HepG2 (cell line): Measurements from ENCODE around the gene CLPTM1. TPM values are rescaled to one million over a fixed set of nuclear protein-coding genes. Genes with fewer than 3 reads are reported as not detected.

Experiments
- ARID5B ChIP-seq: IDR thresholded peaks from 2 replicates; pipeline ENCODE4 v1.4.0; 2020; ENCODE audit warnings: mild to moderate bottlenecking, missing genetic modification reagents
- CC2D1A ChIP-seq: sonication (generic); formaldehyde crosslinking; IDR thresholded peaks from 2 replicates; pipeline ENCODE4 v1.8.1; 2023; ENCODE audit warnings: mild to moderate bottlenecking, missing genetic modification reagents
- CREBL2 ChIP-seq: sonication (generic); formaldehyde crosslinking; IDR thresholded peaks from 2 replicates; pipeline ENCODE4 v1.8.1; 2023; ENCODE audit warnings: missing genetic modification reagents, mild to moderate bottlenecking, borderline replicate concordance
- ELF1 ChIP-seq: sonication (generic); formaldehyde crosslinking; IDR thresholded peaks from 2 replicates; pipeline ENCODE4 v1.4.0; 2020; ENCODE audit warnings: missing genetic modification reagents
- GFI1 ChIP-seq: sonication (generic); formaldehyde crosslinking; IDR thresholded peaks from 2 replicates; pipeline ENCODE4 v1.5.0; 2020; ENCODE audit warnings: missing genetic modification reagents, mild to moderate bottlenecking, borderline replicate concordance
- HOMEZ ChIP-seq: IDR thresholded peaks from 2 replicates; pipeline ENCODE4 v1.6.1; 2016; ENCODE audit warnings: low read depth
- HOXA9 ChIP-seq: sonication (generic); formaldehyde crosslinking; IDR thresholded peaks from 2 replicates; pipeline ENCODE4 v1.8.1; 2022; ENCODE audit warnings: missing genetic modification reagents, mild to moderate bottlenecking, moderate library complexity, borderline replicate concordance
- MIXL1 ChIP-seq: IDR thresholded peaks from 2 replicates; pipeline ENCODE4 v1.6.1; 2016
- MXD4 ChIP-seq: IDR thresholded peaks from 2 replicates; pipeline ENCODE4 v1.6.1; 2016; ENCODE audit warnings: mild to moderate bottlenecking, missing biosample characterization, missing genetic modification reagents
- TERF1 ChIP-seq: sonication (generic); formaldehyde crosslinking; IDR thresholded peaks from 2 replicates; pipeline ENCODE4 v1.8.0; 2022; ENCODE audit warnings: mild to moderate bottlenecking, missing genetic modification reagents, moderate library complexity
- ZBTB38 ChIP-seq: sonication (generic); formaldehyde crosslinking; IDR thresholded peaks from 2 replicates; pipeline ENCODE4 v1.5.1; 2020; ENCODE audit warnings: mild to moderate bottlenecking, missing genetic modification reagents
- ZMAT5 ChIP-seq: sonication (generic); formaldehyde crosslinking; IDR thresholded peaks from 2 replicates; pipeline ENCODE4 v1.5.0; 2020; ENCODE audit warnings: mild to moderate bottlenecking, low read depth, missing genetic modification reagents, borderline replicate concordance
- ZNF12 ChIP-seq: sonication (generic); formaldehyde crosslinking; IDR thresholded peaks from 2 replicates; pipeline ENCODE4 v1.5.0; 2020; ENCODE audit warnings: missing genetic modification reagents
- ZNF160 ChIP-seq: sonication (generic); formaldehyde crosslinking; IDR thresholded peaks from 2 replicates; pipeline ENCODE4 v1.8.0; 2022; ENCODE audit warnings: mild to moderate bottlenecking, inconsistent platforms, missing genetic modification reagents
- ZNF337 ChIP-seq: sonication (generic); formaldehyde crosslinking; IDR thresholded peaks from 2 replicates; pipeline ENCODE4 v1.5.1; 2020; ENCODE audit warnings: missing genetic modification reagents, low read depth, mild to moderate bottlenecking, borderline replicate concordance
- ZNF597 ChIP-seq: sonication (generic); formaldehyde crosslinking; IDR thresholded peaks from 2 replicates; pipeline ENCODE4 v1.5.0; 2020; ENCODE audit warnings: missing genetic modification reagents
- ZNF605 ChIP-seq: sonication (generic); formaldehyde crosslinking; IDR thresholded peaks from 2 replicates; pipeline ENCODE4 v1.8.0; 2022; ENCODE audit warnings: mild to moderate bottlenecking, missing genetic modification reagents
- ZZZ3 ChIP-seq: sonication (generic); formaldehyde crosslinking; IDR thresholded peaks from 2 replicates; pipeline ENCODE4 v1.4.0; 2020; ENCODE audit warnings: missing genetic modification reagents, mild to moderate bottlenecking, borderline replicate concordance
- polyA plus RNA-seq, 8 experiments: library from polyadenylated mRNA; depleted of rRNA in 3 of 8; stranded (reverse) in 7 of 8; unstranded in 1 of 8; fragments of >200 nt; fragmentation: Illumina TruSeq in 4 of 8; extraction: Trizol in 4 of 8; gene quantifications; 2 replicates each; pipeline versions ENCODE4 v1.2.1 to v1.2.3, GENCODE V29; 2011 to 2016; ENCODE audit warnings: low read depth in 4 of 8, missing spikeins in 1 of 8, mixed read lengths in 1 of 8; ENCODE audit not compliant: insufficient read depth in 1 of 8
- total RNA-seq, 5 experiments: library from RNA; depleted of rRNA; stranded (reverse); fragments of >200 nt; fragmentation: Illumina TruSeq; extraction: Trizol; gene quantifications; 2 replicates each; pipeline ENCODE4 v1.2.3, GENCODE V29; 2016; ENCODE audit warnings: low read depth in 1 of 5

Gene CLPTM1
- total and polyA plus RNA-seq, 2 of the 13 experiments (the other 11 are each of a cell fraction or from before 2014, with no cell fraction given) = 34.9 to 42.8 TPM

- TF ChIP-seq HOXA9 (no peak), ZBTB38 (CRISPR knock-in tag) (peak; percentile 79; the same call in 1 of the 2 replicates), TERF1 (CRISPR knock-in tag) (no peak), ARID5B (CRISPR knock-in tag) (peak; percentile 16; the same call in 1 of the 2 replicates), ELF1 (peak; percentile 87), ZMAT5 (no peak), ZNF597 (CRISPR knock-in tag) (no peak), MIXL1 (CRISPR knock-in tag) (0 out of 2 replicates have a peak, but pooled peaks have one; percentile 40), HOMEZ (no peak), ZNF605 (CRISPR knock-in tag) (peak; percentile 55; the same call in 1 of the 2 replicates), GFI1 (no peak), MXD4 (peak; percentile 48; the same call in 1 of the 2 replicates), ZNF160 (CRISPR knock-in tag) (peak; percentile 63; the same call in 1 of the 2 replicates), ZZZ3 (CRISPR knock-in tag) (peak; percentile 45; the same call in 1 of the 2 replicates), CREBL2 (CRISPR knock-in tag) (no peak), CC2D1A (CRISPR knock-in tag) (no peak), ZNF337 (CRISPR knock-in tag) (peak; percentile 40; the same call in 1 of the 2 replicates), ZNF12 (no peak)
Measured at GRCh38 chr19:45038931-45039893, 84.0 kb downstream of the CLPTM1 start, which contains the start of gene CLASRP (continued).
